Left lobe of liver (tissue), 2 donors: ENCODE data around the gene ZNF235. TPM values are rescaled to one million over a fixed set of nuclear protein-coding genes. Genes with fewer than 3 reads are reported as not detected.
"Not testable (repeated sequence)": the region's sequence is repeated elsewhere in the genome, so short reads cannot be mapped to it uniquely, and the experiment has no call there.

Source experiments
- ATAC-seq: fragments of 200-7000 bp; cut with Tn5 transposase; one replicate; pipeline ENCODE4 v1.9.1; 2020; ENCODE audit warnings: mild to moderate bottlenecking, moderate library complexity
- DNase-seq: peaks from one replicate; pipeline ENCODE4 v3.0.0-alpha.2; 2020; ENCODE audit warnings: low spot score
- total RNA-seq: library from RNA; stranded (reverse); gene quantifications from one replicate; pipeline ENCODE4 v1.2.1, GENCODE V29; 2021
- donor health status: DM: no; HTN: no; CAD: no; lungs with moderate emphysema.
- donor health status: DM: no; HTN: yes; CAD: no.

ZNF235 gene
- total RNA-seq, result 2.5 TPM

DNA sequence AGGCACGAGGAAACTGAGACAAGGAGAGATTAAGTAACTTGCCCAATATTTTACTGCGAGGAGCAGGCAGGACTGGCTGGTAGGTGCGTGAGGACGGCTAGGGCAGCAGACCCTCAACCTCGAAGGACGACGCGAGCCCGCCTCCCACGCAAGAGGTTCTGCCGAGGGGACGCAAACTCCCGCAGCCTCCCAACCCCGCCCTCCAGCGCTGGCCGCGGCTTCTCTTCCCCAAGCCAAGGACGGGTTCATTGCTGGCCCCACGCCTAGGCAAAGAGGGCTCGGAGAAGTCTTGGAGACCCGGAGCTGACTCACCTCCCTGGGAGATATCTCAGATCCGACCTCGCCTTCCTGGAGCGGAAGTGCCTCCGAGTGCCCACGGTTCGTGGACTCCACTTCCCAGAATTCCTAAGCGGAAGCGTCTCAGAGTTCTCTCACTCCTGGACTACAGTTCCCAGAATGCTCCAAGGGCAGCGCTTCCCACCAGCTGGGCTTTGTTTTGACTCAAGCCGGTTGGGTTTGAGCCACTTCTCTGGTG is at the start of gene ZNF235:
TSS of gene ZNF235 (minus strand) at position 367 of the 535 bp plus-strand sequence. CDS start 1,621 bp downstream, outside the sequence.
- DNase-seq, result peak; percentile 91

DNA sequence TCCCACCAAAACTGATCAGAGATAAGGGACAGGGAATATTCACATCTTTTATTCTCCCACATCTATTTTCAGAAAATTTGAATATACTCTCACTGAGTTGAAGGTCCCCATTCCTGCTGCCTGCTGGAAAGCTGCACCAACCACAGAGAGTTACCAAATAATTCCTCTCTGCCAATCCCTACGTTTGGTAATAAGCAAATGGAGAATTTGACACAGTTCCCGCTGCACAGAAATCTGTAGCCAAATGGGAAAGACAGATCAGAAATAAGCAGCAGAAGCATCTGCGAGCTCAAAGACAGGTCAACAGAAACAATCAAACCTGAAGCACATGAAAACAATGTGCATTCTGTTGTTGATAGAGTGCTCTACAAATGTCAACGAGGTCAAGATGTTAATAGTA is 41.7 kb upstream of the ZNF235 start:
- ATAC-seq (no peak), DNase-seq (no peak)

More for the DNA sequence above, at the start of gene ZNF235:
- ATAC-seq, result peak; percentile 100

DNA sequence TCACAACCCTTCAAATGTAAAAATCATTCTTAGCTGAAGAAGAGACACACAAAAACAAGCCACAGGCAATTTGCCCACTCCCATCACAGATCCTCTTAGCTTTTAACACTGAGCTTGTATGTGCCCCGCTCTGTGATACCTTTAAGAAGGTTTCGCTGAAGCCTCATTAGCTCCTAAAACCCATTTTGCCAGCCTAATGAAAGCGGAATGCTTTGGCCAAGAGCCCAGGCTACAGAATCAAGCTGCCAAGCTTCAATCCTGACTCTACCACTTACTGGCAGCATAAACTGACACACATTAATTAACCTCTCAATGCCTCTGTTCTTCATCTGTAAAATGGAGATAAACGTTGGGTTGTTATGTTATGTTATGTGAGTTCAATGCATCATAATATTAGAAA is 41.1 kb upstream of the ZNF235 start:
- DNase-seq (no peak), ATAC-seq (no peak)

DNA sequence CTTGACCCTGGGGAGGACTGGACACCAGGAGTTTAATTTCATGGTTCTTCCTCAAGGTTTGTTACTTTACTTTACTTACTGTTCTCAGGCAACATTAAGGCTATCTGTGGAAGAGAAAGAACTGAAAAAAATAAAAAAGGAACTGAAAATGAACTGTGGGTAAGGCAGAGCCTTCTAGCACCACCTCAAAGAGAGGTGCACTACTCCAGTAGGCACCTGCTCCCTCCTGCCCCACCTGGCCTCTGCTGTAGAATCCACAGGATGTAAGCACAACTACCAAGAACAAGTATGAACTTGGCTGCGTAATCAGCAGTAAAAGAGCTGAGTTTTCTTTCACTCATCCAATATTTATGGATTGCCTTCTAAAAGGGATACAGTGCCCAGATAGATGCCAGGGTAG is 39.4 kb upstream of the ZNF235 start:
- DNase-seq (no peak), ATAC-seq (no peak)

DNA sequence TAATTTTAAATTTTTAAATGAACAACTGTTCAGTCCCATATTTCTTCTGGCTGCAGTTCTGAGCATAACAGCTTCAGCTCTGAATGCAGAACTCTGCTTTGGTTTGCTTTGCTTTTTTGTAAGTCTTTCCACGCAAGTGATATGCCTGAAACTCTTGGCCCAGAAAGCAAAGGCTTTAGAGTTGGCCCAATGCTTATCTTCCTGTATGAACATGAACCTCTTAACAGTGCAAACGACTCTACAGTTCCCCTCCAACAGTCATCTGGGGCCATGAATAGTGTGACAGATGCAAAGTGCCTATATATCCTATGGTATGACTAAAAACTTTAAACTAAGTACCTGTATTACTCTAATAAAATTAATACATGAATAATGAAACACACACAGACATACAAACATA is 37.0 kb upstream of the ZNF235 start:
- ATAC-seq, result no peak
- DNase-seq, result no peak

DNA sequence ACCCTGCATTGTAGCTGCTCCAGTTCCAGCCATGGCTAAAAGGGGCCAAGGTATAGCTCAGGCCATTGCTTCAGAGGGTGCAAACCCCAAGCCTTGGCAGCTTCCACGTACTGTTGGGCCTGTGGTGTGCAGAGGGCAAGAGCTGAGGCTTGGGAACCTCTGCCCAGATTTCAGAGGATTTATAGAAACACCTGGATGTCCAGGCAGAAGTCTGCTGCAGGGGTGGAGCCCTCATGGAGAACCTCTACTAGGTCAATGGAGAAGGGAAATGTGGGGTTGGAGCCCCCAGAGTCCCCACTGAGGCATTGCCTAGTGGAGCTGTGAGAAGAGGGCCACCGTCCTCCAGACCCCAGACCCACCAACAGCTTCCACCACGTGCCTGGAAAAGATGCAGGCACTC is 29.8 kb upstream of the ZNF235 start:
- not testable (repeated sequence) for DNase-seq, ATAC-seq

DNA sequence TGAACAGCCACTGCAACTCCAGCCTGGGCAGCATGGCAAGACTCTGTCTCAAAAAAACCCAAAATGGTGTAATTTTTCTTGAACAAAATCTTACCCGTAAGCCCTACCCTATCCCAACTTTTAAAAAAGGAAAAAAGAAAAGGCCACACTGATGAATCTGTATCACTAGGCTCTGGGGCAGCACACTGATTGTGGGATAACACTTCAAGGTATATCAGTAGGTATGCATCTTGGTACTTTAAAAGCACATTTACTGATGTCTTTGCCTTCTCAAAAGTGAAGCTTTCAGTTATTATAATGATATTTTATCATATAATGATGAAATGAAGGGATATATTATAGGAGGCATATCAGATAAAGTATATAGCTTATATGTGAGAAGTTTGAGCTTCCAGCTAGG is 27.3 kb upstream of the ZNF235 start:
- ATAC-seq, result no peak
- DNase-seq, result no peak

DNA sequence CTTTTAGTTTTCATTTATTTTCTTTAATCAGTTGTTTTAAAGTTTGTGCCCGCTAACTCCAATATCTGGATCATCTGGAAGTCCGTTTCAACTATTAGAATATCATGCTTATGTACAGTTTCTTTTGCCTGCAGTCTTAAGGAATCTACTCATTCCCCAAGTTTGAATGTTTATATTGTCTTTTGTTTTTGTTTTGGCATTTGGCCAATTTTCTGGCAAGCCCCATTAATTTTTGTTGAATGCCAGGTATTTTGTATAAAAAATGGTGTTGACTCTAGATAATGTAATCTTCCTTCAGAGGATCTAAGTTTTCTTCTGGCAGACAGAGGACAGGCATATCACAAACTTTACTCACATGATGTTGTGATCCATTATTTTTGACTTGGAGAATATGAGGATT is 11.1 kb upstream of the ZNF235 start:
- no peak for DNase-seq
- no peak for ATAC-seq

DNA sequence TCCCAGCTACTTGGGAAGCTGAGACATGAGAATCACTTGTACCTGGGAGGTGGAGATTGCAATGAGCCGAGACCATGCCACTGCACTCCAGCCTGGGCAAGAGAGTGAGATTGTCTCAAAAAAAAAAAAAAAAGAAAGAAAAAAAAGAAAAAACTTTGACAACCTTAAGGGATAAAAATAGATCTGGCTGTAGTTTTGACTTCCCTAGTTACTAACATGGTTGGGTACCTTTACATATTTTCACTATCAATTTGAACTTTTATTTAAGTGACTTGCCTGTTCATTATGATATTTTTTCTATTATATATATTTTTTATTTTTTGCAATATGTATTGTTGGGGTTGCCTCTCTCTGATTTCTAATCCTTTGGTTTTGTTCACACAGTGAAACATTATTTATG is 8.4 kb upstream of the ZNF235 start:
- ATAC-seq, result no peak
- DNase-seq, result no peak

DNA sequence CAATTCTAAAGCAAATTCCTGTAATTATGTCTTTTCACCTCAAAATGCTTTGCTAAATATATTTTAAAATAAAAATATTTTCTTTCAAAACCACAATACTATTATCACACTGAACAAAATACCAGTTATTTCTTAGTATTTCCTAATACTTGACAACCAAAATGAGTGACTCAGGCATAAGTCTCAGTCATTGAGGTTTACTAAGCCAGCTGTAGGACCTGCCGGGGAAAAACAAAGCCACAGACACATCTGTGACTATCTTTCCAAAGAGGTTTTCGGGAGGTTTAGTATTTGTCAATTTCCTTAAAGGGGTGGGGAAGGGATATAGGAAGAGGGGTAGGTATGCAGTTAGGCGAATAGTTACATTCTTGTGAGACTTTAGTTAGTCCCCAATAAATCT is 3.2 kb upstream of the ZNF235 start:
- DNase-seq (no peak), ATAC-seq (no peak)

DNA sequence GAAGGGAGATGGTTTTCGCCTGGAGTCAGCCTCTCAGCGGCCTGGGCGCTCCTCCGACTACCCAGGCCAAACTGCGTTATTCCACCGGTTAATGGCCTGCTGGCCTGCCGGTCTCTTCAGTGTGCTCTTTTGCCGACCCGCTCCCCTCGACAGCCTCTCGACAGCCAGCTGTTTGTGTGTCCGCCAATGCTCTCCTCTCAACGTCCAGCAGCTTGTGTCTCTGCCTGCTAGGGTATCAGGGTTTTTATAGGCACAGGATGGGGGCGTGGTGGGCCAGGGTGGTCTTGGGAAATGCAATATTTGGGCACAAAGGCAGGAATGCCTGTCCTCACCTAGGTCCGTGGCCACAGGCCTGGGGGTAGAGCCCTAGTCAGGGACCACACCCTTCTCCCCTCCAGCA is 1.5 kb upstream of the ZNF235 start:
- ATAC-seq (no peak), DNase-seq (no peak)

DNA sequence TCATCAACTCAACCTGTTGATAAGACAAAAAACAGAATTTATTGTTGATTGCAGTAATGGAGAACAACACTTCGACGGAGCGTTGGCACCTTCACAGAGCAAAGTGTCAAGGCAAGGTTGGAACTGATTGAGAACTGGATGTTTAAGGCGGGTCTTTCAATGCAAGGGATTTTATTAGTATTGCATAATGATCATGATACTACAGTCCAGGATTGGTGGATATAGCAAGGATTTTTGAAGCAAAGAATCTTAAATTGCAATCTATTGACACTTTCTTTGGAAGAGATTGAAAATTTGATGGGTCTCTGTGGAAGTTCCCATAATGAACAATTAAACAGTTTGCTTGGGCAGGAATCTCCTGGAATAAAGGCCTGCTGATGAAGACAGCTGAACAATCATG is 632 bp upstream of the ZNF235 start:
- DNase-seq (no peak), ATAC-seq (no peak)

DNA sequence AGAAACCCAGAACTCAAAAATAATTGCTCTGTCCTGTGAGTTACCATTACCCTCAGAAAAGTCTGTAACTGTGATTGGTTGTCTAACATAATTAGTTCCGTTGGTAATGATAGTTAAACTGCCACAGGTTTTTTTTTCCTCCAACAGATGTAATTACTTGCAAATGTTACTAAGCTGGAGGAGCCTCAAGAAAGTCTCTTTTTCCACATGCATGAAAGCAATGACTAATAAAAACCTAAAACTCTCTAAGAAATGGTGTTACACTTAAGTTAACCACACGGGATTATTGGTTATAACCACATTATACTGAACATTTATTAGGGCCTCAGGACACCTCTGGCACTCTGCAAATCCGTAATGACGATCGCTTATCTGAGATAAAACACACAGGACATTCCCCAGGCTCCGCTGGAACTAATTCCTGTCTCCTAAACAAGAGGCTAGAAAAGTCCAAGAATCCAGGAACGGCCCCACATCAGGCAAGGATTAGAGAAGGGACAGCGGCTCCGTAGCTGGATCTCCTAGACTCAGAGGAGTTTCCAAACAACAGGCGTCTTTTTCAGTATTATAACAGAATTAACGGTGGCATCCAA is 753 bp downstream of the ZNF235 start:
- DNase-seq, result no peak
- ATAC-seq, result peak; percentile 41

DNA sequence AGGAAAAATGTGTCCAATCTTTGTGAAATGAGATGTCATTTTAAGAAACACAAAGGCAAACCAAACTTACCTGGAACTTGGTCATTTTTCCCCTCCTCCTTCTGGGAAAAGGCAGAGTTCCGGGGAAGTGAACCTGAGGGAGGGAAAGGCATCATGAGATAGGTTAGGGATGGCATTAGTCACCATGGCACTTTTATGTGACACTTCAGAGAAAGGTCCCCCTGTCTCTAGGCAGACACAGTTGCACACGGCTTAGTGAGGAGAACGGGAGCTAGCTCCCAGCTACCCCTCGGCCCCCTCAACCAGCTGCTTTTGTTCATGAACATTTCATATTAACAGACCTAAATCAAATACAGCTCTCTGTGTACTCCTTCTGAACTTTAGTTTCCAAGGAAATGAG is 1.5 kb downstream of the ZNF235 start:
- DNase-seq (no peak), ATAC-seq (no peak)

DNA sequence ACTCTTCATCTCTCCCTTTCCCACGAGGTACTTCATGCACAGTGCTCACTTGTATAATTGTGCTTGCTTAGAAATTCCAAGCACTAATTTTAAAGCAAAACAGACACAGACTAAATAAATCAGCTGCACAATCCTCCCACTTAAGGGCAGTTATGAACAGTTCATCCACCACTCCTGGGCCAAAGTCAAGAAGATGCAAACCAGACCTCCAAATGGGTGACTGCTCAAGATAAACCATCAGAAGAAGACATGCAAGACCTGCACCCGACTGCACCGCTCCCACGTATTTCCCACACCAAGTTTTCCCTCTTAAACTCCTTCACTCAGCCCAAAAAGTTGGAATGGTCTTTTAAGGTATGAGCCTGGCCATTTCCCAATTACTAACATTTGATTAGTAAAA is 19.9 kb downstream of the ZNF235 start:
- no peak for ATAC-seq
- no peak for DNase-seq

DNA sequence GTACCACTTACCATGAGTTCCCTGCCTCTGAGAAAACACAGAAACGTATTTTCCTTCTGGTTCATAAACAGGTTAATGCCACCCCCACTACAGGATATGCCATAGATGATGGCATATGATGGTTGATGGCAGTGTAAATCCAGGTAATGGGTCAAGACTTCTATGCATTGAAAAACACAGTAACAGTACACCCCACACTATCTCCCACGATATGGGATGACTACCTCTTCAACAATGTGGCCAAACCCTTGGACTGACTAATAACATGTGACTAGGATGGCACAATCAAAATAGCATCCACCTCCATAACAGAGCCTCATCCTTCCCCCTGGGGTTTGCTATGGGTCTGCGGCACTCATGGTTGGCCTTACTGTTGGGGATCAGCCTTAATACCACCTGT is 22.0 kb downstream of the ZNF235 start:
- ATAC-seq (no peak), DNase-seq (no peak)

DNA sequence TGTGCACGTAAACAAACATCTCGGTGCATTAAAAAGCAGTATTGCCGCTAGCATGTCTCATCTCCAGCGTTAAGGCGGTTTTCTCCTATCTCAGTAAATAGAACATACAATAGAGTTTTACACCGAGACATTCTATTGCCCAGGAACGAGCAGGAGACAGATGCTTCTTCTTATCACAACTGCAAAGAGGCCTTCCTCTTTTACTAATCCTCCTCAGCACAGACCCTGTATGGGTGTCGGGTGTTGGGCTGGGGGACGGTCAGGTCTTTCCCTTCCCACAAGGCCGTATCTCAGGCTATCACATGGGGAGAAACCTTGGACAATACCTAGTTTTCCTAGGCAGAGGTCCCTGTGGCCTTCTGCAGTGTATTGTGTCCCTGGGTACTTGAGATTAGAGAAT is 23.9 kb downstream of the ZNF235 start:
- DNase-seq (no peak), ATAC-seq (no peak)

DNA sequence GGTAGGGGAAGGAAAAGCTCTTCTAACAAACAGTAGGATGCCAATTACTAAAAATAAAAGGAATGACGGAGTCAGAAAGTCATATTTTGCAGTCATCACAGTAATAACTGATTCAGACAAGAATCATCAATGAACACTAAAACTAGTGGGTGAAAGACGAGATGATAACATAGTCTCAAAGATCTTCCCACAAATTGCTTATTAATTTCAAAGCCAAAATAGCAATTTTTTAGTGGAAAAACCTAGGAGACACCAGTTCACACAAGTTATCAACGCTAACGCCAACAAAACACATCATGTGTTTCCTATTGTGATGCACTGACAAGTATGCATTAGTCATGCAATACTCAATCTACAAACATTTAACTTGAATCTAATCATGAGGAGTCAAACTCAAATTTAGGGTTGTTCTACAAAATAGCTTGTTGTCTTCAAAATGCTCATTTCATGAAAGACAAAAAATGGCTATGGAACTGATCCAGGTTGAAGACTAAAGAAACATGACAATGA is 26.6 kb downstream of the ZNF235 start:
- ATAC-seq (no peak), DNase-seq (no peak)

DNA sequence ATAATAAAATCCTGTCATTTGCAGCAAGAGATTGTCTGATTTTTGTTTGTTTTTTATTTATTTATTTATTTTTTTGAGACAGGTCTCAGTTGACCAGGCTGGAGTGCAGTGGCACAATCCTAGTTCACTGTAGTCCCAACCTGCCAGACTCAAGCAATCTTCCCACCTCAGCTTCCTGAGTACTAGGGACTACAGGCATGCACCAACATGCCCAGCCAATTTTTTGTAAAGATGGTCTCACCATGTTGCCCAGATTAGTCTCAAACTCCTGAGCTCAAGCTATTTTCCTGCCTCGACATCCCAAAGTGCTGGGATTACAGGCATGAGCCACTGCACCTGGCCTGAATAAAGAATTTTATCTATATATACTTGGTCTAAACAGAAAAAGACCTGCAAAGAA is 27.5 kb downstream of the ZNF235 start:
- DNase-seq, result no peak
- no peak for ATAC-seq

DNA sequence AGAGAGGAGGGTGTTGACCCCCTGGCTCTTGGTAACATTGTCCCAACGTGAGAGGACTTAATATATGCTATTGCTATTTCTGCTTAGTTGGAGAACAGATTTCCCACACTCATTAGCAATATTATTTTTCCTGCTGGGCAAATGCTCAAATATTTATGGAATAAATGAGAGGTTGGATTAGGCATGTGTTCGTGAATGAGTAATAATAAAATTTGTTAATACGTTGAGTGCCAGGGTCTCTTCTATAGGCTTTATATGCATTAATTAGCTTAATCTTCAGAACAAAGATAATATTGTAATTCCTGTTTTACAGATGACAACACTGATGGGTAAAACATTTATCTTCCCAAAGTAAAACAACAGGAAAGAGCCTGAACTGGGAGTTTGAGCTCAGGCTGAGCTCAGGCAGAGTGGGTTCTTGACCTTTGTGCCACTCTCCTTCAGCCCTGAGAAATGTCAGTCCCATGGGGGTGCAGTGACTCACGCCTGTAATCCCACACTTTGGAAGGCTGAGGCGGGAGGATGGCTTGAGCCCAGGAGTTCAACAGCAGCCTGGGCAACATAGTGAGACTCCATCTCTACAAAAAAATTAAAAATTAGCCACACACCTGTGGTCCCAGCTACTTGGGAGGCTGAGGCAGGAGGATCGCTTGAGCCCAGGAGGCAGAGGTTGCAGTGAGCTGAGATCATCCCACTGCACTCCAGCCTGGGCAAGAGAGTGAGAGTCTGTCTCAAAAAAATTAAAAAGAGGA is 44.0 kb downstream of the ZNF235 start:
- ATAC-seq (no peak), DNase-seq (no peak)

DNA sequence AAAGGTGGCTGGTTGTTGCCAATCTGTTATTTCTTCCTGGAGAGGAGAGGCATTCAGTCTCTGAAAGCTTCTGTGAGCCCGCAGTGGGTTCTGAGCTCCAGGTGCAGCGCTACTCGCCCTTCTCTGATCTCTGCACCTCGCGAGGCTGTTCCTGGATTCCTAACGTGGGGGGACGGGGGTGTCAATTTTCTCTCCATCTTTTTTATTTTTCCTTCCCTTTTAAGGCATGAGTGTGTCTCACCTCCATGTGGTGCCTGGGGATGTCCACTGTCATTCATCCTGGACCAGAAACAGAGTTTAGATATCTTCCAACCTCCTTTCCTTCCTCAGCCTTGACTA is 44.5 kb downstream of the ZNF235 start:
- DNase-seq (no peak), ATAC-seq (no peak)

DNA sequence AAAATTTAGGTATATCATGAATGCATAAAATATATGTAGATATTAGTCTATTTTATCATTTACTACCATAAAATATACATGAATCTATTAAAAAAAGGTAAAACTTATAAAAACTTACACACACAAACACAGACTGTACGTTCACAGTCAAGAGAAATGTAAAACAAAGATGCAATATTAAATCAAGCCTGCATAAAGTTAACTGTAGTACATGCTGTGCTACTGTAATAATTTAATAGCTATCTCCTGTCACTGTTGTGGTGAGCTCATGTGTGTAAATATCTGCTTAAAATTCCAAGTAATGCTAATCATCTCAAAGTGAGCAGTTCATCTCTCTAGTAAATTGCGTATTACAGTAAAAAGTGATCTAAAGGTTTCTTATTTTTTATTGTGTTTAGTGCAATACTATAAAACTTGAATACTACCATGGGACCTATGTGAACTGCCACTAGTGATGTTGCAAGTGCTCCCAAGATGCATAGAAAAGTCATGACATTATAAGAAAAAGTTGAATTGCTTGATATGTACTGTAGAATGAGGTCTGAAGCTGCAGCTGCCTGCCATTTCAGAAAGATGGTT is 45.9 kb downstream of the ZNF235 start:
- ATAC-seq (no peak), DNase-seq (no peak)
